HepG2 (cell line): ENCODE measurements around the gene NAT10. TPM values are rescaled to one million over a fixed set of nuclear protein-coding genes. Genes with fewer than 3 reads are reported as not detected.

ENCODE experiments used
- ATAC-seq: fragments of 200-7000 bp; cut with Tn5 transposase; 3 replicates; pipeline ENCODE4 v1.9.1; 2020; ENCODE audit warnings: mild to moderate bottlenecking, moderate library complexity
- BruUV-seq: library from RNA; stranded (reverse); fragments of 400-500 nt; replicated peaks from 2 replicates; lab custom pipeline; 2021; lab: Mats Ljungman, UMichigan
- CTCF ChIA-PET: fragments of 300-600 bp; formaldehyde crosslinking; extraction: SDS; loops from one replicate; lab custom pipeline; 2021; ENCODE audit warnings: low total read pairs, inconsistent platforms, low intra/inter-chr PET ratio; lab: Yijun Ruan, JAX
- POLR2A ChIA-PET: fragments of 350-600 bp; sonication (Branson Sonifier 250); formaldehyde crosslinking; loops from one replicate; lab custom pipeline; 2020; ENCODE audit warnings: antibody characterized with exemption, inconsistent platforms; lab: Yijun Ruan, JAX
- DNase-seq: peaks from one replicate; pipeline ENCODE4 v3.0.0-alpha.2; 2015; ENCODE audit warnings: low spot score
- FAIRE-seq: peaks from 3 replicates; lab custom pipeline; 2011; peaks lifted over from hg19 to GRCh38; lab: Jason Lieb, UNC
- H2AFZ ChIP-seq: one replicate; pipeline ENCODE4 v1.6.1; 2011; ENCODE audit warnings: low read length, inconsistent platforms
- H3K27ac ChIP-seq: fragments of 300-600 bp; 3 replicates; pipeline ENCODE4 v1.8.0; 2011; ENCODE audit warnings: mixed run types, mild to moderate bottlenecking, mixed read lengths, low read length, inconsistent platforms; ENCODE audit not compliant: insufficient read depth; ENCODE audit errors: extremely low read length
- H3K27me3 ChIP-seq, 2 experiments: fragments of 200-600 bp in 1 of 2; 2 replicates in 1 of 2; 3 replicates in 1 of 2; pipeline versions ENCODE4 v1.6.0 to v1.8.0; 2011; ENCODE audit warnings: low read length in 2 of 2, mild to moderate bottlenecking in 2 of 2, moderate library complexity in 2 of 2, inconsistent platforms in 1 of 2; ENCODE audit not compliant: insufficient read depth in 2 of 2, control insufficient read depth in 1 of 2
- H3K36me3 ChIP-seq, 2 experiments: fragments of 200-600 bp in 1 of 2; replicated peaks in 1 of 2; 2 replicates in 1 of 2; 3 replicates in 1 of 2; pipeline versions ENCODE4 v1.5.1 to v1.8.0; 2011; ENCODE audit warnings: low read length in 2 of 2, inconsistent platforms in 1 of 2; ENCODE audit not compliant: insufficient read depth in 2 of 2, control insufficient read depth in 1 of 2
- H3K4me1 ChIP-seq: 2 replicates; pipeline ENCODE4 v1.5.1; 2012; ENCODE audit warnings: low read length, inconsistent platforms; ENCODE audit not compliant: insufficient read depth
- H3K4me2 ChIP-seq: 2 replicates; pipeline ENCODE4 v1.6.0; 2011; ENCODE audit warnings: low read depth, low read length, inconsistent platforms
- H3K4me3 ChIP-seq, 3 experiments: fragments of 200-600 bp in 1 of 3; sonication (generic), shearing (Covaris generic) in 1 of 3; replicated peaks in 1 of 3; 2 replicates each; pipeline ENCODE4 v1.5.1; 2011 to 2016; ENCODE audit warnings: low read length in 3 of 3, inconsistent platforms in 2 of 3, low read depth in 2 of 3, mild to moderate bottlenecking in 2 of 3, control low read depth in 1 of 3, mixed read lengths in 1 of 3; ENCODE audit not compliant: insufficient read depth in 1 of 3
- H3K79me2 ChIP-seq: one replicate; pipeline ENCODE4 v1.6.1; 2011; ENCODE audit warnings: low read length, inconsistent platforms; ENCODE audit not compliant: insufficient read depth
- H3K9ac ChIP-seq: 2 replicates; pipeline ENCODE4 v1.6.0; 2011; ENCODE audit warnings: mild to moderate bottlenecking, low read depth, low read length, inconsistent platforms; ENCODE audit not compliant: insufficient read depth
- H3K9me3 ChIP-seq: 2 replicates; pipeline ENCODE4 v1.5.1; 2012; ENCODE audit warnings: mild to moderate bottlenecking, low read length
- H4K20me1 ChIP-seq: 2 replicates; pipeline ENCODE4 v1.6.0; 2011; ENCODE audit warnings: inconsistent platforms, mild to moderate bottlenecking, low read length, moderate library complexity; ENCODE audit not compliant: insufficient read depth
- CHCHD3 ChIP-seq: sonication (generic); formaldehyde crosslinking; IDR thresholded peaks from 2 replicates; pipeline ENCODE4 v1.8.0; 2022; ENCODE audit warnings: mild to moderate bottlenecking, missing genetic modification reagents, moderate library complexity
- KDM5A ChIP-seq: fragments of 200-600 bp; sonication (generic); IDR thresholded peaks from 2 replicates; pipeline ENCODE4 v1.7.0; 2018; ENCODE audit warnings: antibody characterized with exemption, mild to moderate bottlenecking, low read length, borderline replicate concordance
- KLF9 ChIP-seq: IDR thresholded peaks from 2 replicates; pipeline ENCODE4 v1.6.1; 2016; ENCODE audit warnings: low read depth
- MXI1 ChIP-seq: IDR thresholded peaks from 3 replicates; pipeline ENCODE4 v1.6.1; 2012; ENCODE audit warnings: low read depth, low read length, inconsistent platforms, borderline replicate concordance
- NPAS2 ChIP-seq: sonication (generic); formaldehyde crosslinking; IDR thresholded peaks from 2 replicates; pipeline ENCODE4 v1.8.0; 2022; ENCODE audit warnings: mild to moderate bottlenecking, missing genetic modification reagents, borderline replicate concordance
- PITX1 ChIP-seq: sonication (generic); formaldehyde crosslinking; IDR thresholded peaks from 2 replicates; pipeline ENCODE4 v1.5.1; 2020; ENCODE audit warnings: mild to moderate bottlenecking, missing genetic modification reagents
- ZNF549 ChIP-seq: sonication (generic); formaldehyde crosslinking; IDR thresholded peaks from 2 replicates; pipeline ENCODE4 v1.5.0; 2020; ENCODE audit warnings: missing genetic modification reagents
- WGBS: methylation state at CpG from one replicate; pipeline ENCODE4 v1.1.6; 2017; ENCODE audit warnings: low lambda C conversion rate; 5-methylcytosine and 5-hydroxymethylcytosine counted together
- in situ Hi-C: cut with HindIII; loops from 2 replicates; pipeline ENCODE4 v1.10.0; 2017; ENCODE audit warnings: low pct_unique_long_range_greater_than_20kb; ENCODE audit not compliant: extremely low pct_ligation_motif_present
- intact Hi-C: fragments of 100-400 bp; cut with micrococcal nuclease; formaldehyde crosslinking; loops from one replicate; pipeline ENCODE4 v1.10.0; 2022; ENCODE audit not compliant: unreplicated experiment
- polyA plus RNA-seq, 8 experiments: library from polyadenylated mRNA; depleted of rRNA in 3 of 8; stranded (reverse) in 7 of 8; unstranded in 1 of 8; fragments of >200 nt; fragmentation: Illumina TruSeq in 4 of 8; extraction: Trizol in 4 of 8; gene quantifications; 2 replicates each; pipeline versions ENCODE4 v1.2.1 to v1.2.3, GENCODE V29; 2011 to 2016; ENCODE audit warnings: low read depth in 4 of 8, missing spikeins in 1 of 8, mixed read lengths in 1 of 8; ENCODE audit not compliant: insufficient read depth in 1 of 8
- total RNA-seq, 5 experiments: library from RNA; depleted of rRNA; stranded (reverse); fragments of >200 nt; fragmentation: Illumina TruSeq; extraction: Trizol; gene quantifications; 2 replicates each; pipeline ENCODE4 v1.2.3, GENCODE V29; 2016; ENCODE audit warnings: low read depth in 1 of 5
- TF ChIP-seq, protein P1 (sequence below): sonication (generic); formaldehyde crosslinking; IDR thresholded peaks from 2 replicates; pipeline ENCODE4 v1.4.0; 2020; ENCODE audit warnings: missing genetic modification reagents

NAT10 gene
- total and polyA plus RNA-seq, 2 of the 13 experiments (the other 11 are each of a cell fraction or from before 2014, with no cell fraction given) = 33.9 to 51.9 TPM

DNA sequence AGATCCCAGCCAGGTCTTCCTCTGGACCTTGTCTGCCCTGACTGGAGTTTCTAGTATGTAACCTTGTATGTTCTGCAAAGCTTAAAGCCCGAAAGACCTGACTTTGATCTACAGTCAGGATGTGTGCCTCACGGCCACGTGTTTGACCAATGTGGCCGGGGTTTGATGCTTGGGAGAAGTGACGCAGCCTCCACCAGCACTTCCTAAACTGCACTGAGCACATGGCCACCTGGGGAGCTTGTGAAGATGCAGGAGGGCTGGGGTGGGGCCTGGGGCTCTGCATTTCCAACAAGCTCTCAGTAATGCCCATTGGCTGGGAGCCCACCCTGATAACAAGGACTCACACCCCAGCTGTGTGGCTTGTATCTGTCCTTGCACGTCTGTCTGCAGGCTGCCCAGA is 53.2 kb downstream of the NAT10 start:
- no peak for TF ChIP-seq PITX1
- no peak for TF ChIP-seq KDM5A
- TF ChIP-seq ZNF549 (CRISPR knock-in tag) = no peak
- no peak for TF ChIP-seq MXI1
- no peak for TF ChIP-seq KLF9
- no peak for TF ChIP-seq CHCHD3 (CRISPR knock-in tag)
- TF ChIP-seq, protein P1, sequence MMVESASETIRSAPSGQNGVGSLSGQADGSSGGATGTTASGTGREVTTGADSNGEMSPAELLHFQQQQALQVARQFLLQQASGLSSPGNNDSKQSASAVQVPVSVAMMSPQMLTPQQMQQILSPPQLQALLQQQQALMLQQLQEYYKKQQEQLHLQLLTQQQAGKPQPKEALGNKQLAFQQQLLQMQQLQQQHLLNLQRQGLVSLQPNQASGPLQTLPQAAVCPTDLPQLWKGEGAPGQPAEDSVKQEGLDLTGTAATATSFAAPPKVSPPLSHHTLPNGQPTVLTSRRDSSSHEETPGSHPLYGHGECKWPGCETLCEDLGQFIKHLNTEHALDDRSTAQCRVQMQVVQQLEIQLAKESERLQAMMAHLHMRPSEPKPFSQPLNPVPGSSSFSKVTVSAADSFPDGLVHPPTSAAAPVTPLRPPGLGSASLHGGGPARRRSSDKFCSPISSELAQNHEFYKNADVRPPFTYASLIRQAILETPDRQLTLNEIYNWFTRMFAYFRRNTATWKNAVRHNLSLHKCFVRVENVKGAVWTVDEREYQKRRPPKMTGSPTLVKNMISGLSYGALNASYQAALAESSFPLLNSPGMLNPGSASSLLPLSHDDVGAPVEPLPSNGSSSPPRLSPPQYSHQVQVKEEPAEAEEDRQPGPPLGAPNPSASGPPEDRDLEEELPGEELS (CRISPR knock-in tag) = no peak
- TF ChIP-seq NPAS2 (CRISPR knock-in tag) = no peak
- TF ChIP-seq, all 625 proteins: peak for 0
- no peaks in the 10 kb centered on the region for H3K27me3 ChIP-seq
- WGBS = 100% methylated on average over 3 of the region's 6 CpGs
- H3K4me2 ChIP-seq = no peak overlapping the region
- BruUV-seq = no TSS peak
- no peak overlapping the region for H3K4me3 ChIP-seq
- no peak overlapping the region for H3K27ac ChIP-seq
- DNase-seq (no peak), ATAC-seq (no peak), FAIRE-seq (no peak)
- H3K36me3 ChIP-seq = peaks cover 31 to 45% of the 10 kb centered on the region in 2 experiments; a peak in 4 of 5 replicates
- in situ Hi-C loops = loop anchor here (25.0 kb wide), 1 partner anchor 754 kb away; the partner anchor contains the start of genes APIP and PDHX
- H3K4me1 ChIP-seq = no peaks in the 10 kb centered on the region
- no peak overlapping the region for H2AFZ ChIP-seq
- POLR2A ChIA-PET = no interaction called here
- H4K20me1 ChIP-seq = no peaks in the 10 kb centered on the region
- intact Hi-C loops = no loop called here
- no peak overlapping the region for H3K9ac ChIP-seq
- H3K9me3 ChIP-seq = no peaks in the 10 kb centered on the region
- H3K79me2 ChIP-seq = no peaks in the 10 kb centered on the region
- CTCF ChIA-PET = interaction anchor here (2.0 kb wide), 1 partner anchor 201 kb away, joined by 4 read pairs; no protein-coding TSS in a partner anchor
